ENCODE measurements around the gene PRDM16. TPM values are rescaled to one million over a fixed set of nuclear protein-coding genes. Genes with fewer than 3 reads are reported as not detected.

Gene PRDM16
- total and polyA plus RNA-seq, 3 donors from 2014 or later, result 2.1 to 5.6 (median 4.7) TPM

- Histone ChIP-seq H3K36me3 (ENCODE audit: low read depth, missing control alignments) (no peaks in the 10 kb centered on the region), H3K9me3 (no peaks in the 10 kb centered on the region), H3K27ac (no peak overlapping the region), H3K27me3 (no peaks in the 10 kb centered on the region), H3K4me1 (no peaks in the 10 kb centered on the region), H3K4me3 (no peak overlapping the region)
- intact Hi-C loops (cut with DNase I; ENCODE audit: low total_unique reads), result no loop called here
- no peak for DNase-seq
- 94% methylated on average over 14 to 15 of the region's 15 CpGs for WGBS, 2 donors
- TF ChIP-seq POLR2A (IDR thresholded peaks at IDR 0.05) (no peak), CTCF (IDR thresholded peaks at IDR 0.05) (no peak)
Observed at GRCh38 chr1:3298197-3298596, 229.2 kb downstream of the PRDM16 start.

GRCh38 chr1:3304246-3304645, 235.2 kb downstream of the PRDM16 start:
- H3K27me3 ChIP-seq, result no peaks in the 10 kb centered on the region
- H3K27ac ChIP-seq, result no peak overlapping the region
- 89 to 91% methylated on average over 11 of the region's 11 CpGs for whole genome bisulfite sequencing, 2 donors
- DNase-seq, result no peak
- TF ChIP-seq CTCF (IDR thresholded peaks at IDR 0.05) (no peak), POLR2A (IDR thresholded peaks at IDR 0.05) (no peak)
- no peaks in the 10 kb centered on the region for H3K9me3 ChIP-seq
- H3K4me3 ChIP-seq, result no peak overlapping the region
- no peaks in the 10 kb centered on the region for H3K36me3 ChIP-seq (ENCODE audit: low read depth, missing control alignments)
- intact Hi-C loops (cut with DNase I; ENCODE audit: low total_unique reads), result no loop called here
- H3K4me1 ChIP-seq, result no peaks in the 10 kb centered on the region

- H3K27me3 ChIP-seq, result no peaks in the 10 kb centered on the region
- H3K27ac ChIP-seq, result no peak overlapping the region
- 84 to 86% methylated on average over 9 to 11 of the region's 11 CpGs for WGBS, 2 donors
- H3K9me3 ChIP-seq, result no peaks in the 10 kb centered on the region
- H3K36me3 ChIP-seq (ENCODE audit: low read depth, missing control alignments), result no peaks in the 10 kb centered on the region
- H3K4me3 ChIP-seq, result no peak overlapping the region
- no peaks in the 10 kb centered on the region for H3K4me1 ChIP-seq
- no peak for TF ChIP-seq CTCF (IDR thresholded peaks at IDR 0.05)
- no peak for TF ChIP-seq POLR2A (IDR thresholded peaks at IDR 0.05)
- DNase-seq, result no peak
- intact Hi-C loops (cut with DNase I; ENCODE audit: low total_unique reads), result no loop called here
Observed at GRCh38 chr1:3304692-3305091, 235.7 kb downstream of the PRDM16 start.

- no peak for DNase-seq
- no peaks in the 10 kb centered on the region for H3K4me1 ChIP-seq
- no peak overlapping the region for H3K4me3 ChIP-seq
- no peaks in the 10 kb centered on the region for H3K9me3 ChIP-seq
- 90 to 93% methylated on average over 13 of the region's 13 CpGs for WGBS, 2 donors
- H3K27me3 ChIP-seq, result no peaks in the 10 kb centered on the region
- intact Hi-C loops (cut with DNase I; ENCODE audit: low total_unique reads), result no loop called here
- no peak for TF ChIP-seq POLR2A (IDR thresholded peaks at IDR 0.05)
- TF ChIP-seq CTCF (IDR thresholded peaks at IDR 0.05), result no peak
- H3K27ac ChIP-seq, result no peak overlapping the region
- no peaks in the 10 kb centered on the region for H3K36me3 ChIP-seq (ENCODE audit: low read depth, missing control alignments)
Observed at GRCh38 chr1:3305156-3305555, 236.2 kb downstream of the PRDM16 start.

DNA sequence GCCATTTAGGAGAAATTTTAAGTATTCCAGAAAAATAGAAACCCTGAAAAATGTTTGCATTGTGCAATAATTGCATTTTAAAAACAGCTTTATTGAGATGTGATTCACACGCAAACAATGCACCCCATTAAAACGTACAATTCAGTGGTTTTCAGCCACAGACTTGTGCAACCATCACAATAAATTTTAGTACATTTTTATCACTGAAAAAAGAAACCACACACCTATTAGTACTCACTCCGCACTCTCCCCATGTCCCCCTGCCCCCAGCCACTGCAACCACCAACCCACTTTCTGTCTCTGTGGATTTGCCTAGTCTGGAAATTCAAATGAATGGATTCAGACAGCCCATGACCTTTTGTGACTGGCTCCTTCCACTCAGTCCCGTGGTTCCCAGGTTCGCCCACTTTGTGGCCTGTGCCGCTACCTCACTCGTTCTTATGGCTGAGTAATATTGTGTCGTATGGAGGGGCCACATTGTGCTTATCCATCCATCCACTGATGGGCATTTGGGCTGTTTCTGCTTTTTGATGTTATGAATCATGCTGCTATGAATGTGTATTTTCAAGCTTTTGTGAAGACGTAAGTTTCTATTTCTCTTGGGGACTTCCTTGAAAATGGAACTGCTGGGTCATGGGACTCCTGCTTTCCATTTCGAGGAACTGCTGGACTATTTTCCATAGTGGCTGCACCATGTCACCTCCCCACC, 237.7 kb downstream of the PRDM16 start:
- Histone ChIP-seq H3K27ac (no peak overlapping the region), H3K9me3 (no peaks in the 10 kb centered on the region), H3K4me1 (no peaks in the 10 kb centered on the region), H3K4me3 (no peak overlapping the region), H3K36me3 (ENCODE audit: low read depth, missing control alignments) (no peaks in the 10 kb centered on the region), H3K27me3 (no peaks in the 10 kb centered on the region)
- no peak for TF ChIP-seq CTCF (IDR thresholded peaks at IDR 0.05)
- TF ChIP-seq POLR2A (IDR thresholded peaks at IDR 0.05), result no peak
- WGBS, 2 donors, result 69 to 72% methylated on average over 10 of the region's 10 CpGs
- intact Hi-C loops (cut with DNase I; ENCODE audit: low total_unique reads), result no loop called here
- no peak for DNase-seq

Measured in testis (tissue), 3 donors.